SU-DHL-6 (cell line): ENCODE measurements around the gene CYLC1.

Experiments used
- H2AFZ ChIP-seq: fragments of 200-600 bp; sonication (generic); 2 replicates; pipeline ENCODE4 v1.6.1; 2014; ENCODE audit warnings: low read depth, mild to moderate bottlenecking, moderate library complexity, mixed read lengths, antibody characterized with exemption, low read length; ENCODE audit not compliant: severe bottlenecking
- H3F3A ChIP-seq: fragments of 200-600 bp; shearing (Covaris generic); 2 replicates; pipeline ENCODE4 v1.6.0; 2016; ENCODE audit warnings: antibody characterized with exemption, mild to moderate bottlenecking; ENCODE audit not compliant: insufficient read depth
- H3K27ac ChIP-seq: fragments of 200-600 bp; sonication (generic); 2 replicates; pipeline ENCODE4 v1.5.1; 2016; ENCODE audit warnings: low read depth, mild to moderate bottlenecking, low read length, moderate library complexity, mixed read lengths
- H3K27me3 ChIP-seq: fragments of 200-600 bp; sonication (generic), shearing (Covaris generic); 2 replicates; pipeline ENCODE4 v1.6.0; 2014; ENCODE audit warnings: mild to moderate bottlenecking, low read length
- H3K36me3 ChIP-seq: fragments of 200-600 bp; sonication (generic); 2 replicates; pipeline ENCODE4 v1.6.1; 2014; ENCODE audit warnings: mild to moderate bottlenecking, low read length, mixed read lengths
- H3K4me2 ChIP-seq: fragments of 300-600, 200-600 bp; shearing (Covaris generic), sonication (generic); 2 replicates; pipeline ENCODE4 v1.6.0; 2014; ENCODE audit warnings: low read length, low read depth, mild to moderate bottlenecking; ENCODE audit not compliant: poor library complexity, severe bottlenecking
- H3K4me3 ChIP-seq: fragments of 200-600 bp; sonication (generic); 2 replicates; pipeline ENCODE4 v1.5.1; 2014; ENCODE audit warnings: antibody characterized with exemption, low read length, mild to moderate bottlenecking, mixed read lengths; ENCODE audit not compliant: insufficient read depth, poor library complexity, severe bottlenecking
- H3K79me2 ChIP-seq: fragments of 200-600 bp; sonication (generic); 2 replicates; pipeline ENCODE4 v1.6.1; 2014; ENCODE audit warnings: mild to moderate bottlenecking, low read length, moderate library complexity; ENCODE audit not compliant: insufficient read depth
- H3K9ac ChIP-seq: fragments of 200-600 bp; sonication (generic); 2 replicates; pipeline ENCODE4 v1.7.0; 2014; ENCODE audit warnings: mild to moderate bottlenecking, low read length
- H3K9me2 ChIP-seq: fragments of 200-600 bp; sonication (generic); replicated peaks from 2 replicates; pipeline ENCODE4 v1.6.1; 2014; ENCODE audit warnings: low read length; ENCODE audit not compliant: insufficient read depth
- H3K9me3 ChIP-seq: fragments of 200-600 bp; sonication (generic); 2 replicates; pipeline ENCODE4 v1.6.1; 2014; ENCODE audit warnings: low read length, mixed read lengths; ENCODE audit not compliant: insufficient read depth
- H4K20me1 ChIP-seq: fragments of 200-600 bp; sonication (generic); 2 replicates; pipeline ENCODE4 v1.6.1; 2014; ENCODE audit warnings: low read depth, mild to moderate bottlenecking, antibody characterized with exemption, low read length, moderate library complexity, mixed read lengths
- CTCF ChIP-seq: fragments of 200-600 bp; sonication (generic); IDR thresholded peaks from one replicate; pipeline ENCODE4 v1.5.1; 2017; ENCODE audit warnings: antibody characterized with exemption, mild to moderate bottlenecking, low read length, moderate library complexity; ENCODE audit not compliant: insufficient read depth, poor library complexity, severe bottlenecking
- EZH2phosphoT487 ChIP-seq: fragments of 200-600 bp; sonication (generic), shearing (Covaris generic); conservative IDR thresholded peaks from 2 replicates; pipeline ENCODE4 v1.6.1; 2018; ENCODE audit warnings: mild to moderate bottlenecking, antibody characterized with exemption, low read length, moderate library complexity, mixed read lengths

The CYLC1 gene

GRCh38 chrX:83860846-83861245 is at the start of gene CYLC1:
Gene CYLC1 (plus strand): TSS chrX:83861146. CDS start chrX:83861183, 37 bp downstream.
- Histone ChIP-seq H3K4me2 (no peak within 1 kb of the TSS), H3K4me3 (no peak within 1 kb of the TSS), H3K9me2 (no peaks in the 10 kb centered on the region), H2AFZ (no peak within 1 kb of the TSS), H3K79me2 (no peaks in the 10 kb centered on the region), H3K27ac (no peak within 1 kb of the TSS), H3K36me3 (no peaks in the 10 kb centered on the region), H3F3A (no peaks in the 10 kb centered on the region), H4K20me1 (no peaks in the 10 kb centered on the region), H3K9me3 (no peaks in the 10 kb centered on the region), H3K9ac (no peak within 1 kb of the TSS), H3K27me3 (no peaks in the 10 kb centered on the region)
- no peak for TF ChIP-seq CTCF
- no peak for TF ChIP-seq EZH2phosphoT487

- no peak overlapping the region for H3K27ac ChIP-seq
- H3K4me2 ChIP-seq, result no peak overlapping the region
- no peaks in the 10 kb centered on the region for H4K20me1 ChIP-seq
- no peak overlapping the region for H2AFZ ChIP-seq
- TF ChIP-seq CTCF (no peak), EZH2phosphoT487 (no peak)
- no peaks in the 10 kb centered on the region for H3K79me2 ChIP-seq
- H3K36me3 ChIP-seq, result no peaks in the 10 kb centered on the region
- H3F3A ChIP-seq, result no peaks in the 10 kb centered on the region
- H3K9ac ChIP-seq, result no peak overlapping the region
- no peaks in the 10 kb centered on the region for H3K9me3 ChIP-seq
- H3K27me3 ChIP-seq, result no peaks in the 10 kb centered on the region
- H3K4me3 ChIP-seq, result no peak overlapping the region
- no peaks in the 10 kb centered on the region for H3K9me2 ChIP-seq
Observed at GRCh38 chrX:83819304-83819703, 41.6 kb upstream of the CYLC1 start.

GRCh38 chrX:83829874-83830273 is 31.1 kb upstream of the CYLC1 start:
- TF ChIP-seq CTCF (no peak), EZH2phosphoT487 (no peak)
- H3K27me3 ChIP-seq, result no peaks in the 10 kb centered on the region

GRCh38 chrX:83845397-83845796 is 15.5 kb upstream of the CYLC1 start:
- no peak overlapping the region for H2AFZ ChIP-seq
- TF ChIP-seq EZH2phosphoT487 (no peak), CTCF (peak; percentile 22)
- H3K79me2 ChIP-seq, result no peaks in the 10 kb centered on the region
- no peaks in the 10 kb centered on the region for H3K9me3 ChIP-seq
- H3K9me2 ChIP-seq, result no peaks in the 10 kb centered on the region
- H3K4me2 ChIP-seq, result no peak overlapping the region
- no peaks in the 10 kb centered on the region for H3K36me3 ChIP-seq
- H3F3A ChIP-seq, result no peaks in the 10 kb centered on the region
- H3K9ac ChIP-seq, result no peak overlapping the region
- no peak overlapping the region for H3K27ac ChIP-seq
- no peak overlapping the region for H3K4me3 ChIP-seq
- no peaks in the 10 kb centered on the region for H4K20me1 ChIP-seq
- H3K27me3 ChIP-seq, result no peaks in the 10 kb centered on the region

More at GRCh38 chrX:83829874-83830273, 31.1 kb upstream of the CYLC1 start:
- Histone ChIP-seq H3F3A (no peaks in the 10 kb centered on the region), H3K27ac (no peak overlapping the region), H3K9me3 (no peaks in the 10 kb centered on the region), H3K36me3 (no peaks in the 10 kb centered on the region), H3K9ac (no peak overlapping the region), H4K20me1 (no peaks in the 10 kb centered on the region), H3K4me2 (no peak overlapping the region), H2AFZ (no peak overlapping the region), H3K79me2 (no peaks in the 10 kb centered on the region), H3K9me2 (no peaks in the 10 kb centered on the region), H3K4me3 (no peak overlapping the region)
